Chondrocyte (in vitro differentiated cells): ENCODE data around the gene AFG3L2. TPM values are rescaled to one million over a fixed set of nuclear protein-coding genes. Genes with fewer than 3 reads are reported as not detected.
"Not testable (repeated sequence)": the region's sequence is repeated elsewhere in the genome, so short reads cannot be mapped to it uniquely, and the experiment has no call there.

ENCODE experiments used
- DNase-seq: peaks from one replicate; pipeline ENCODE4 v3.0.0; 2021; ENCODE audit warnings: mixed read lengths, low spot score
- H3K27ac Mint-ChIP-seq: one replicate; pipeline ENCODE4 v1.8.0; 2021; ENCODE audit warnings: mild to moderate bottlenecking, moderate library complexity, mixed read lengths; ENCODE audit not compliant: unreplicated experiment
- H3K27me3 Mint-ChIP-seq: 2 replicates; pipeline ENCODE4 v1.8.0; 2021; ENCODE audit warnings: low read depth, mixed read lengths
- H3K36me3 Mint-ChIP-seq: 2 replicates; pipeline ENCODE4 v1.8.0; 2021; ENCODE audit warnings: low read depth, mixed read lengths
- H3K4me1 Mint-ChIP-seq: 2 replicates; pipeline ENCODE4 v1.8.0; 2021; ENCODE audit warnings: low read depth, mild to moderate bottlenecking, mixed read lengths
- H3K4me3 Mint-ChIP-seq: one replicate; pipeline ENCODE4 v1.8.0; 2021; ENCODE audit warnings: mild to moderate bottlenecking, moderate library complexity, mixed read lengths; ENCODE audit not compliant: unreplicated experiment
- H3K9me3 Mint-ChIP-seq: 2 replicates; pipeline ENCODE4 v1.8.0; 2021; ENCODE audit warnings: low read depth, mixed read lengths
- total RNA-seq: library from RNA; stranded (reverse); gene quantifications from 3 replicates; pipeline ENCODE4 v1.2.1, GENCODE V29; 2021
- TF ChIP-seq, protein P1 (sequence below): fragments of 200-600 bp; sonication (generic); IDR thresholded peaks from 2 replicates; pipeline ENCODE4 v1.5.0; 2021; ENCODE audit warnings: antibody characterized with exemption, mild to moderate bottlenecking, moderate library complexity

The AFG3L2 gene
- total RNA-seq, 1 donor from 2014 or later: 38.5 TPM

DNA sequence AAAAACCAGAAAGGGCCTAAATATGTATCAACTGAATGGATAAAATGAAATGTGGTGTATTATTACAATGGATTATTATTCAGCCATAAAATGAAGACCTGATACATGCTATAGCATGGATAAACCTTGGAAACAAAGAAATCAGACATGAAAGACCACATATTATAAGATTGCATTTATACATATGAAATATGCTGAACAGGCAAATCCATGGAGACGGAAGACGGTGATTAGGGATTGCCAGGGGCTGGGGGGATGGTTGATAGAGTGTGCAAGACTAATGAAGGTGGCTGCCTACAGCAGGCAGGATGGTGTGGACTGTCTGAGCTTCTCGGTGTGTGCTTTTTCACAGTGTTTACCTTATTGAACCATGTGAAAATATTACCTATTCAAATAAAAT is 11.4 kb upstream of the AFG3L2 start:
- H3K27ac Mint-ChIP-seq: no peak overlapping the region
- DNase-seq: no peak
- no peak overlapping the region for H3K4me3 Mint-ChIP-seq
- TF ChIP-seq, protein P1, sequence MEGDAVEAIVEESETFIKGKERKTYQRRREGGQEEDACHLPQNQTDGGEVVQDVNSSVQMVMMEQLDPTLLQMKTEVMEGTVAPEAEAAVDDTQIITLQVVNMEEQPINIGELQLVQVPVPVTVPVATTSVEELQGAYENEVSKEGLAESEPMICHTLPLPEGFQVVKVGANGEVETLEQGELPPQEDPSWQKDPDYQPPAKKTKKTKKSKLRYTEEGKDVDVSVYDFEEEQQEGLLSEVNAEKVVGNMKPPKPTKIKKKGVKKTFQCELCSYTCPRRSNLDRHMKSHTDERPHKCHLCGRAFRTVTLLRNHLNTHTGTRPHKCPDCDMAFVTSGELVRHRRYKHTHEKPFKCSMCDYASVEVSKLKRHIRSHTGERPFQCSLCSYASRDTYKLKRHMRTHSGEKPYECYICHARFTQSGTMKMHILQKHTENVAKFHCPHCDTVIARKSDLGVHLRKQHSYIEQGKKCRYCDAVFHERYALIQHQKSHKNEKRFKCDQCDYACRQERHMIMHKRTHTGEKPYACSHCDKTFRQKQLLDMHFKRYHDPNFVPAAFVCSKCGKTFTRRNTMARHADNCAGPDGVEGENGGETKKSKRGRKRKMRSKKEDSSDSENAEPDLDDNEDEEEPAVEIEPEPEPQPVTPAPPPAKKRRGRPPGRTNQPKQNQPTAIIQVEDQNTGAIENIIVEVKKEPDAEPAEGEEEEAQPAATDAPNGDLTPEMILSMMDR: no peak
- H3K27me3 Mint-ChIP-seq: no peaks in the 10 kb centered on the region
- no peaks in the 10 kb centered on the region for H3K36me3 Mint-ChIP-seq
- peaks cover 2% of the 10 kb centered on the region for H3K4me1 Mint-ChIP-seq
- no peaks in the 10 kb centered on the region for H3K9me3 Mint-ChIP-seq

DNA sequence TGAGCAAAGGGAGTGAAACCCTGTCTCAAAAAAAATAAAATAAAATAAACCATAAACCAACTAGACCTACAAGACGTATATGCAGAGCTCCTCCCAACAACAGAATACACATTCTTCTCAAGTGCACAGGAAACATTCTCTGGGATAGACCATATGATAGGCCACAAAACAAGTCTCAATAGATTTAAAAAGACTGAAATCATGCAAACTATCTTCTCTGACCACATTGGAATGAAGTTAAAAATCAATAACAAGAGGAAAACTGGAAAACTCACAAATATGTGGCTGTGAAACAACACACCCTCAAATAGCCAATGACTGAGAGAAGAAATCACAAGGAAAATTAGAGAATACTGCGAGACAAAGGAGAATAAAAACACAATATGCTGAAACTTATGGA is 7.2 kb upstream of the AFG3L2 start:
- no peak overlapping the region for H3K4me3 Mint-ChIP-seq
- no peaks in the 10 kb centered on the region for H3K9me3 Mint-ChIP-seq
- H3K36me3 Mint-ChIP-seq: peaks cover 1% of the 10 kb centered on the region
- no peaks in the 10 kb centered on the region for H3K4me1 Mint-ChIP-seq
- TF ChIP-seq, protein P1: no peak
- no peaks in the 10 kb centered on the region for H3K27me3 Mint-ChIP-seq
- H3K27ac Mint-ChIP-seq: no peak overlapping the region
- no peak for DNase-seq

DNA sequence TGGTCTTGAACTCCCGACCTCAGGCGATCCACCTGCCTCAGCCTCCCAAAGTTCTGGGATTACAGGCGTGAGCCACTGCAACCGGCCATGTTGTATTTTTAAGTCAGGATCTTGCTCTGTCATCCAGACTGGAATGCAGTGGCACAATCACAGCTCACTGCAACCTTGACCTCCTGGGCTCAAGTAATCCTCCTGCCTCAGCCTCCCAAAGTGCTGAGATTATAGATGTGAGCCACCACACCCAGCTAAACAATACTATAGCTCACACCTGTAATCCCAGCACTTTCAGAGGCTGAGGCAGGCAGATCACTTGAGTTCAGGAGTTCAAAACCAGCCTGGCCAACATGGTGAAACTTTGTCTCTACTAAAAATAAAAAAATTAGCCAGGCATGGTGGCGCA is 6.7 kb upstream of the AFG3L2 start:
- not testable (repeated sequence) for H3K36me3 Mint-ChIP-seq, H3K4me3 Mint-ChIP-seq, DNase-seq, H3K4me1 Mint-ChIP-seq, H3K27ac Mint-ChIP-seq, H3K9me3 Mint-ChIP-seq, H3K27me3 Mint-ChIP-seq

DNA sequence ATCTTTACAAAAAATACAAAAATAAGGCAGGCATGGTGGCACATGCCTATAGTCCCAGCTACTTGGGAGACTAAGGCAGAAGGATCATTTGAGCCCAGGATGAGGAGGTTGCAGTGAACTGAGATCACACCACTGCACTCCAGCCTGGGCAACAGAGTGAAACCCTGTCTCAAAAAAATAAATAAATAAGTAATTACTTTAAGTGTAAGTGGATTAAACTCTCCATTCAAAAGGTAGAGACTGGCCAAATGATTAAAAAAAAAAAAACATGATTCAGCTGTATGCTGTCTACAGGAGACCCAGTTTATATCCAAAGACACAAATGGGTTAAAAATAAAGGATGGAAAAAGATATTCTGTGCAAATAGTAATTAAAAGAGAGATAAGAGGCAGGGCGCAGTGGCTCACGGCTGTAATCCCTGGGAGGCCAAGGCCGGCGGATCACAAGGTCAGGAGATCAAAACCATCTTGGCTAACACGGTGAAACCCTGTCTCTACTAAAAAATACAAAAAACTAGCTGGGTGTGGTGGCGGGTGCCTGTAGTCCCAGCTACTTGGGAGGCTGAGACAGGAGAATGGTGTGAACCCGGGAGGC is 5.3 kb upstream of the AFG3L2 start:
- H3K9me3 Mint-ChIP-seq, H3K27me3 Mint-ChIP-seq, H3K4me3 Mint-ChIP-seq, H3K27ac Mint-ChIP-seq, H3K36me3 Mint-ChIP-seq, DNase-seq, H3K4me1 Mint-ChIP-seq: not testable (repeated sequence)

DNA sequence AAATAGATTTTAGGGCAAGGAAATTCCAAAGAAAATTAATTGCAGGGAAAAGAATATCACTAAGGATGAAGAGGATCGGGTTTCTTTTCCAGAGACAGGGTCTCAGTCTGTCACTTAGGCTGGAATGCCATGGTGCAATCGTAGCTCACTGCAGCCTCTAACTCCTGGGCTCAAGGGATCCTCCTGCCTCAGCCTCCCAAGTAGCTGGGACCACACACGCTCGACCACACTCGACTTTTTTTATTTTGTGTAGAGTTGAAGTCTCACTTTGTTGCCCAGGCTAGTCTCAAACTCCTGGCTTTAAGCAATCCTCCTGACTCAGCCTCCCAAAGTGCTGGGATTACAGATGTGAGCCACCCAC is 1.2 kb upstream of the AFG3L2 start:
- DNase-seq, H3K27me3 Mint-ChIP-seq, H3K9me3 Mint-ChIP-seq, H3K36me3 Mint-ChIP-seq: not testable (repeated sequence)
- H3K27ac Mint-ChIP-seq: peak overlapping the region; percentile 98
- peaks cover 37% of the 10 kb centered on the region for H3K4me1 Mint-ChIP-seq
- peak overlapping the region; percentile 88 for H3K4me3 Mint-ChIP-seq

DNA sequence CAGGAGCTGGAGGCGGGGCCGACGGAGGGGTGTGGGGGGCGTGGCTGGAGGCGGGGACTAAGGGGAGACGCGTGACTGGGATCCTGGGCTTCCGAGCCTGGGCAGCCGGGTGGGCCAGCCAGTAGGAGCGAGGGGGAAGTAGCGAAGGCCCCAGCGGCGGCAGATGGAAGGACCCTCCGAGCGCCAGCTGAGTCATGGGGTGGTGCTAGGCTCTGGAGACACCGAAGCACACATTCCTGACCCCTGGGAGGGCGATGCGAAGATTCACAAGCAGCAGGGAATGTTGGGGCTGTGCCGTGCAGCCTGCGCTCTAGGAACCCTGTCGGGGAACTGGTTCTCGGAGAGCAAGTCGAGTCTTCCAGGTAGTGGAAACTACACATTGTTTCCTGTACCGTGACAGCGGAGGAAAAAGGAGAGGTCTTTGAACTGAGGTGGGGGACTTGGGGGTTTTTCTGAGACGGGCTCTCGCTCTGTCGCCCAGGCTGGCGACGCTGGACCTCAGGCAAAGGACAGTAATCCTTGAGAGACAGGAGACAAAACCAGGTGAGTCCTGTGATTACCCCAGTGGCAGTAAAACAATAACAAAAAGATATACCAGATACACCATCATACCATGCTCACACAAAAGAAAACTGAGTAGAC is 650 bp upstream of the AFG3L2 start:
- DNase-seq: no peak
- H3K36me3 Mint-ChIP-seq: peaks cover 1% of the 10 kb centered on the region

More for the DNA sequence above, 650 bp upstream of the AFG3L2 start:
- TF ChIP-seq, protein P1: peak; percentile 51
- peaks cover 42% of the 10 kb centered on the region for H3K4me1 Mint-ChIP-seq
- no peaks in the 10 kb centered on the region for H3K27me3 Mint-ChIP-seq
- no peaks in the 10 kb centered on the region for H3K9me3 Mint-ChIP-seq
- H3K4me3 Mint-ChIP-seq: peak overlapping the region; percentile 88
- H3K27ac Mint-ChIP-seq: peak overlapping the region; percentile 98
